Panc1 (cell line): Measurements from ENCODE around the gene SMG1.
"Not testable (repeated sequence)": the region's sequence is repeated elsewhere in the genome, so short reads cannot be mapped to it uniquely, and the experiment has no call there.

Experiments
- CTCF ChIP-seq: fragments of 450-650 bp; IDR thresholded peaks from 2 replicates; pipeline ENCODE4 v1.5.1; 2017; ENCODE audit warnings: mild to moderate bottlenecking
- TF ChIP-seq, protein P1 (sequence below), 2 experiments: IDR thresholded peaks; 2 replicates each; pipeline ENCODE4 v1.6.1; 2011 to 2012; ENCODE audit warnings: low read depth in 2 of 2, control low read depth in 1 of 2, low read length in 1 of 2, mild to moderate bottlenecking in 1 of 2, moderate library complexity in 1 of 2; ENCODE audit not compliant: insufficient read depth in 1 of 2

DNA sequence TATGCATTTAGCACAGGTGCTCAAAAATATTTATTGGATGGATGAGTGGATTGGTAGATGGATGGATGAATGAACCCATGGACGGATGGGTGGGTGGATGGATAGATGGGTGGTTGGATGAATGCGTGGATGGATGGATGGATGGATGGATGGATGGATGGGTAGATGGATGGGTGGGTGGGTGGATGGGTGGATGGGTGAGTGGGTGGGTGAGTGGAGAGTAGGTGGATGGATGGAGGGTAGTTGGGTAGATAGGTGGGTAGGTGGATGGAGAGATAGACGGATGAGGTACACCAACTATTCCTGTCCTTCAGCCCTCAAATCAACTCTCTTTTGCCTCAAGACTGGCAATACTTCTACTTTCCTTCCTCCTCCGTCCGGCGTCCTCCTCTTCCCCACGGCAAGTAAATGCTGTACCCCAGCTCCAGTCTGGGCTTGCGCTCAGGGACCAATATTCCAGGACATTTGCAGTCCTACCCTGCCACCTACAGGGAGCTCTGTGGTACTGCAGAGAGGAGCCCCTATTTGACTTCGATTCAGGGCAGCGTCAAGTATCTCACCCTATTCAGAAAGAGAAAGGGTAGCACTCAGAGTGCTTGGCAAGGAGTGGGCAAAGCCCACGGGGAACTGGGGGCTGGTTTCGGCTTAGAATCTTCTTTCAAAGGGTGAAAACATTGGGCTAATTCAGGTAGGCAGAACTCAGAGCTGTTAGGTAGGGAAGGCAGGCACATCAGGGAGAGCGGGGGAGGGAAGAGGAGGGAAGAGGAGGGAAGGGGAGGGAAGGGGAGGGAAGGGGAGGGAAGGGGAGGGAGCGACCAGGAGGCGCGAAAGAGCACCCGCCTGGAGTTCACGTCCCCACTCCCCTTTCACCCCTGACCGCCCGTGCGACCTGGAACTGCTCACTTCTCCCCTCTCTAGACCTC lies 166.3 kb downstream of the SMG1 start:
- peak; percentile 68 for TF ChIP-seq CTCF
- TF ChIP-seq, protein P1, sequence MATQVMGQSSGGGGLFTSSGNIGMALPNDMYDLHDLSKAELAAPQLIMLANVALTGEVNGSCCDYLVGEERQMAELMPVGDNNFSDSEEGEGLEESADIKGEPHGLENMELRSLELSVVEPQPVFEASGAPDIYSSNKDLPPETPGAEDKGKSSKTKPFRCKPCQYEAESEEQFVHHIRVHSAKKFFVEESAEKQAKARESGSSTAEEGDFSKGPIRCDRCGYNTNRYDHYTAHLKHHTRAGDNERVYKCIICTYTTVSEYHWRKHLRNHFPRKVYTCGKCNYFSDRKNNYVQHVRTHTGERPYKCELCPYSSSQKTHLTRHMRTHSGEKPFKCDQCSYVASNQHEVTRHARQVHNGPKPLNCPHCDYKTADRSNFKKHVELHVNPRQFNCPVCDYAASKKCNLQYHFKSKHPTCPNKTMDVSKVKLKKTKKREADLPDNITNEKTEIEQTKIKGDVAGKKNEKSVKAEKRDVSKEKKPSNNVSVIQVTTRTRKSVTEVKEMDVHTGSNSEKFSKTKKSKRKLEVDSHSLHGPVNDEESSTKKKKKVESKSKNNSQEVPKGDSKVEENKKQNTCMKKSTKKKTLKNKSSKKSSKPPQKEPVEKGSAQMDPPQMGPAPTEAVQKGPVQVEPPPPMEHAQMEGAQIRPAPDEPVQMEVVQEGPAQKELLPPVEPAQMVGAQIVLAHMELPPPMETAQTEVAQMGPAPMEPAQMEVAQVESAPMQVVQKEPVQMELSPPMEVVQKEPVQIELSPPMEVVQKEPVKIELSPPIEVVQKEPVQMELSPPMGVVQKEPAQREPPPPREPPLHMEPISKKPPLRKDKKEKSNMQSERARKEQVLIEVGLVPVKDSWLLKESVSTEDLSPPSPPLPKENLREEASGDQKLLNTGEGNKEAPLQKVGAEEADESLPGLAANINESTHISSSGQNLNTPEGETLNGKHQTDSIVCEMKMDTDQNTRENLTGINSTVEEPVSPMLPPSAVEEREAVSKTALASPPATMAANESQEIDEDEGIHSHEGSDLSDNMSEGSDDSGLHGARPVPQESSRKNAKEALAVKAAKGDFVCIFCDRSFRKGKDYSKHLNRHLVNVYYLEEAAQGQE (IDR thresholded peaks at IDR 0.05; ENCODE audit: insufficient read depth in 1 of 2, low read depth in 2 of 2, low read length in 1 of 2) = not testable (repeated sequence)
